Measurements from ENCODE around the gene MSX1.
A peak's percentile ranks its signal among the peaks of the same experiment; 100 is the strongest.

MSX1 gene

DNA sequence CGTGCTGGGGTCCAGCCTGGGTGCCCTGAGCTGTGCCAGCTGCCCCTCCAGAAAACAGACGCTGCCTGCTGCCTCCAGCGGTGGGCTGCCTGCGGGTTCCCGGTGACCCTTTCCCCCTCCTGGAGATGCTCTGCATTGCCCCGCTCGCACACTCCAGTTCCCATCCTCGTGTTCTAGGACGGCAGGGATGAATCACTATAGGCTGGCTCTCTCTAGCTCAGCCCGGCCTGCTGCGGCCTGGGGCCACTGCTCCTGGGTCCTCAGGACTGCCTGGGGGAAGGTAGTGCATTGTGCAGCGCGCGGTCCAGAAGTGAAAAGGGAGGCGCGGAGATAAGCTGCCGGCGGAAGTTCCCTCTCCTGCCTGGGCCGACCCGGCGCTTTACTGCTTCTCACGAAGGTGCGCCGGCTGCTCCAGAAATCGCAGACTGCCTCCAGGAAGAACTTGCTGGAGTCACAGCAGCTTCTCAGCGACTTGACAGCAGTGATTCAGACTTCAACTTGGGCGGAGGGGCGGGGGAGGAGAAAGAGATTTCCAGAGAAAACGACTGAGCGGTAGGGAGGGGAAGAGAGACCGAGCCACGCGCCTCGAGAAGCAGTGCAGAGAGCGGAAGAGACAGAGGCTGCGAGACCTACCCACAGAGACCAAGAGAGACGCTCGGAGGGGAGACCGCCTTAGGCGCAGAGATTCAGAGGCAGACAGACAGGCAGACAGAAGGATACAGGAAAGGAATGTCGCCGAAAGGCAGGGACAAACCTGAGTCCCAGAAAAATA lies 6.7 kb upstream of the MSX1 start:
- Histone ChIP-seq H3K4me3 (ENCODE audit: low read length) (peak overlapping the region; percentile 37), H2AFZ (ENCODE audit: low read length) (peak overlapping the region; percentile 30; the same call in 1 of the 2 replicates), H3K9ac (ENCODE audit: low read length) (no peak overlapping the region), H4K20me1 (ENCODE audit: insufficient read depth, low read length) (no peaks in the 10 kb centered on the region), H3K4me1 (ENCODE audit: low read length) (no peaks in the 10 kb centered on the region), H3K36me3 (replicated peaks; ENCODE audit: insufficient read depth, low read length) (no peaks in the 10 kb centered on the region), H3F3A (ENCODE audit: insufficient read depth, low read length) (no peaks in the 10 kb centered on the region), H3K79me2 (ENCODE audit: low read length) (no peaks in the 10 kb centered on the region), H3K4me2 (ENCODE audit: low read depth, low read length) (peak overlapping the region; percentile 63; the same call in 1 of the 2 replicates), H3K9me2 (replicated peaks; ENCODE audit: insufficient read depth, low read length) (no peaks in the 10 kb centered on the region), H3K27ac (ENCODE audit: low read length) (no peak overlapping the region), H3K27me3 (replicated peaks; ENCODE audit: insufficient read depth, low read length) (peaks cover 52% of the 10 kb centered on the region), H3K9me3 (replicated peaks; ENCODE audit: insufficient read depth, low read length) (no peaks in the 10 kb centered on the region)
- DNase-seq, result no peak
- TF ChIP-seq EZH2 (optimal IDR thresholded peaks at IDR 0.05; ENCODE audit: low read depth, low read length), result no peak
- TF ChIP-seq EZH2phosphoT487 (IDR thresholded peaks at IDR 0.05; ENCODE audit: low read length), result no peak
- no peak for TF ChIP-seq CTCF (IDR thresholded peaks at IDR 0.05; ENCODE audit: low read length)

GRCh38 chr4:4853371-4853823 lies 6.1 kb upstream of the MSX1 start:
- Histone ChIP-seq H3K36me3 (replicated peaks; ENCODE audit: insufficient read depth, low read length) (no peaks in the 10 kb centered on the region), H2AFZ (ENCODE audit: low read length) (peak overlapping the region; percentile 30; the same call in 1 of the 2 replicates), H3K79me2 (ENCODE audit: low read length) (no peaks in the 10 kb centered on the region), H3K9ac (ENCODE audit: low read length) (no peak overlapping the region), H3F3A (ENCODE audit: insufficient read depth, low read length) (no peaks in the 10 kb centered on the region), H3K27ac (ENCODE audit: low read length) (no peak overlapping the region), H3K4me1 (ENCODE audit: low read length) (no peaks in the 10 kb centered on the region), H3K9me3 (replicated peaks; ENCODE audit: insufficient read depth, low read length) (no peaks in the 10 kb centered on the region), H3K4me2 (ENCODE audit: low read depth, low read length) (peak overlapping the region; percentile 63), H4K20me1 (ENCODE audit: insufficient read depth, low read length) (no peaks in the 10 kb centered on the region), H3K4me3 (ENCODE audit: low read length) (peak overlapping the region; percentile 37), H3K9me2 (replicated peaks; ENCODE audit: insufficient read depth, low read length) (no peaks in the 10 kb centered on the region), H3K27me3 (replicated peaks; ENCODE audit: insufficient read depth, low read length) (peaks cover 58% of the 10 kb centered on the region)
- no peak for DNase-seq
- TF ChIP-seq EZH2phosphoT487 (IDR thresholded peaks at IDR 0.05; ENCODE audit: low read length), result no peak
- TF ChIP-seq EZH2 (optimal IDR thresholded peaks at IDR 0.05; ENCODE audit: low read depth, low read length), result no peak
- no peak for TF ChIP-seq CTCF (IDR thresholded peaks at IDR 0.05; ENCODE audit: low read length)

DNA sequence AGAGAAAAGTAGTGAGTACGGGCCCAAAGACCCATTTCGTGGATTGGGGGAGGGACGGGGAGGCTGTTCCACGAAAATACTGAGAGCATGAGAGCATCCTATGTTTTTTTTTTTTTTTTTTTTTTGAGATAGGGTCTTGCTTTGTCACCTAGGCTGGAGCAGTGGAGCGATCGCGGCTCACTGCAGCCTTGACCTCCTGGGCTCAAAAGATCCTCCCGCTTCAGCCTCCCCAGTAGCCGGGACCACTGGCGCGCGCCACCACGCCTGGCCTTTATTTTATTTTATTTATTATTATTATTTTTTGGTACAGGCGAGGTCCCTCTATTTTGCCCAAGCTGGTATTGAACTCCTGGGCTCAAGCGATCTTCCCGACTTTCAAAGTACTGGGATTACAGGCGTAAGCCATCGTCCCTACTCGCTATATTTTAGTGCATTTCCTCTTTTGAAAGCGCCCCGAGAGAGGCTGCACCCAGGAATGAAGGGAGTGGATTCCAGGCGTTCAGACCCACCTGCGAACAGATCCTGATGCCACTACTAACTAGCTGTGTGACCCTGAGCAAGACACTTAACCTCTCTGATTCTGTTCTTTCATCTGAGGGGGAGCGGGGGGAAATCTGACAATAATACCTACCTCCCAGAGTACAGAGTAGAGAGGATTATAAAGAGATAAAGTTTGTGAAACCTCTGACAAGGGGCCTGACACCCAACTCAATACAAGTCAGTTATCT lies 5.4 kb upstream of the MSX1 start:
- Histone ChIP-seq H3K27ac (ENCODE audit: low read length) (no peak overlapping the region), H3K9me3 (replicated peaks; ENCODE audit: insufficient read depth, low read length) (no peaks in the 10 kb centered on the region), H3K36me3 (replicated peaks; ENCODE audit: insufficient read depth, low read length) (no peaks in the 10 kb centered on the region), H3K9ac (ENCODE audit: low read length) (no peak overlapping the region), H3K79me2 (ENCODE audit: low read length) (no peaks in the 10 kb centered on the region), H3K4me1 (ENCODE audit: low read length) (no peaks in the 10 kb centered on the region), H3K4me2 (ENCODE audit: low read depth, low read length) (peak overlapping the region; percentile 63), H3F3A (ENCODE audit: insufficient read depth, low read length) (no peaks in the 10 kb centered on the region), H4K20me1 (ENCODE audit: insufficient read depth, low read length) (no peaks in the 10 kb centered on the region), H2AFZ (ENCODE audit: low read length) (no peak overlapping the region), H3K4me3 (ENCODE audit: low read length) (peak overlapping the region; percentile 37; the same call in 1 of the 2 replicates), H3K9me2 (replicated peaks; ENCODE audit: insufficient read depth, low read length) (no peaks in the 10 kb centered on the region), H3K27me3 (replicated peaks; ENCODE audit: insufficient read depth, low read length) (peaks cover 60% of the 10 kb centered on the region)
- no peak for DNase-seq
- TF ChIP-seq CTCF (IDR thresholded peaks at IDR 0.05; ENCODE audit: low read length), result no peak
- no peak for TF ChIP-seq EZH2 (optimal IDR thresholded peaks at IDR 0.05; ENCODE audit: low read depth, low read length)
- TF ChIP-seq EZH2phosphoT487 (IDR thresholded peaks at IDR 0.05; ENCODE audit: low read length), result no peak
